Gastroesophageal sphincter (tissue), 4 donors: ENCODE data around the gene PMF1. TPM values are rescaled to one million over a fixed set of nuclear protein-coding genes. Genes with fewer than 3 reads are reported as not detected.

Experiments used
- ATAC-seq: fragments of 150-250 bp; one replicate; pipeline ENCODE4 v1.9.1; 2016; ENCODE audit warnings: mild to moderate bottlenecking, moderate library complexity
- H3K27ac ChIP-seq, 4 donors: fragments of 200-600 bp; sonication (generic) in 3 of 4; 1 replicate in 3 of 4; 2 replicates in 1 of 4; pipeline ENCODE4 v1.5.1; 2016 to 2019
- H3K27me3 ChIP-seq: fragments of 200-600 bp; sonication (generic); one replicate; pipeline ENCODE4 v1.5.1; 2019
- H3K36me3 ChIP-seq, 2 donors: fragments of 200-600 bp; sonication (generic); one replicate each; pipeline ENCODE4 v1.5.1; 2019; ENCODE audit warnings: control low read depth in 1 of 2
- H3K4me1 ChIP-seq, 3 donors: fragments of 200-600 bp; sonication (generic); 1 replicate in 2 of 3; 2 replicates in 1 of 3; pipeline ENCODE4 v1.5.1; 2016 to 2019; ENCODE audit warnings: control low read depth in 2 of 3
- H3K4me3 ChIP-seq, 2 donors: fragments of 200-600 bp; sonication (generic); one replicate each; pipeline ENCODE4 v1.5.1; 2019; ENCODE audit warnings: mild to moderate bottlenecking in 1 of 2, moderate library complexity in 1 of 2
- H3K9me3 ChIP-seq, 3 donors: fragments of 200-600 bp; sonication (generic); one replicate each; pipeline ENCODE4 v1.5.1; 2017 to 2019; ENCODE audit warnings: control low read depth in 2 of 3
- EP300 ChIP-seq: sonication (generic); formaldehyde crosslinking; IDR thresholded peaks from one replicate; pipeline ENCODE4 v1.6.1; 2017; ENCODE audit warnings: antibody characterized with exemption, mild to moderate bottlenecking
- POLR2A ChIP-seq, 2 donors: fragments of 450-650 bp; IDR thresholded peaks; one replicate each; pipeline ENCODE4 v1.6.1; 2017; ENCODE audit warnings: antibody characterized with exemption in 2 of 2, mild to moderate bottlenecking in 2 of 2, moderate library complexity in 1 of 2
- POLR2AphosphoS5 ChIP-seq: sonication (generic); formaldehyde crosslinking; IDR thresholded peaks from one replicate; pipeline ENCODE4 v1.6.1; 2017; ENCODE audit warnings: antibody characterized with exemption
- WGBS, 2 donors: methylation state at CpG; one replicate each; pipeline ENCODE4 v1.1.5; 2018; ENCODE audit warnings: low coverage in 1 of 2; 5-methylcytosine and 5-hydroxymethylcytosine counted together
- total RNA-seq, 4 donors: library from RNA; depleted of rRNA; stranded (reverse); fragments of >200 nt; gene quantifications; one replicate each; pipeline ENCODE4 v1.1.0, GENCODE V29; 2016
- TF ChIP-seq, protein P1 (sequence below), 4 experiments: fragments of 200-600 bp in 2 of 4; fragments of 450-650 bp in 2 of 4; sonication (generic) in 1 of 4; IDR thresholded peaks; one replicate each; pipeline ENCODE4 v1.5.1; 2017 to 2019; ENCODE audit warnings: antibody characterized with exemption in 4 of 4, mild to moderate bottlenecking in 2 of 4, moderate library complexity in 2 of 4

The PMF1 gene
- total RNA-seq, 4 donors from 2014 or later = 49.3 to 58.9 (median 51.8) TPM

DNA sequence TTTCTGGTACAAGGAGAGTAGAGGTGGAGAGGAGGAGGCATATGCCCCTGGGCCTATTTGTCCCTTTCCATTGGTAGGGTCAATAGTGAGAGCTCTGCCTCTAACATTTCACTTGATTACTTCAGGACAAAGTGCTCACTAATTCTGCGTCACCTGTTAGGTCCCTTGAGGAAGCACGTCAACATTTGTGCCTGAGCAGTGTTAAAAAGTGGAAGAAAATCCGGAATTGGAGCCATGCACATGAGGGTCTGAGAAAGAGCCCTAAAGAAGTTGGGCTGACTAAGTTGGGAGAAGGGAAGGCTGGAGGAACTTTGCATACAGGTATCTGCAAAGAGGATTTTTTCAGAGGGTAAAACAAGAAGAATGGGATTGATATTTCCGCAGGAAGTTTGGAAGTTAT is 17.0 kb upstream of the PMF1 start:
- WGBS, 2 donors = 59 to 72% methylated on average over 2 to 4 of the region's 4 CpGs
- TF ChIP-seq, protein P1, sequence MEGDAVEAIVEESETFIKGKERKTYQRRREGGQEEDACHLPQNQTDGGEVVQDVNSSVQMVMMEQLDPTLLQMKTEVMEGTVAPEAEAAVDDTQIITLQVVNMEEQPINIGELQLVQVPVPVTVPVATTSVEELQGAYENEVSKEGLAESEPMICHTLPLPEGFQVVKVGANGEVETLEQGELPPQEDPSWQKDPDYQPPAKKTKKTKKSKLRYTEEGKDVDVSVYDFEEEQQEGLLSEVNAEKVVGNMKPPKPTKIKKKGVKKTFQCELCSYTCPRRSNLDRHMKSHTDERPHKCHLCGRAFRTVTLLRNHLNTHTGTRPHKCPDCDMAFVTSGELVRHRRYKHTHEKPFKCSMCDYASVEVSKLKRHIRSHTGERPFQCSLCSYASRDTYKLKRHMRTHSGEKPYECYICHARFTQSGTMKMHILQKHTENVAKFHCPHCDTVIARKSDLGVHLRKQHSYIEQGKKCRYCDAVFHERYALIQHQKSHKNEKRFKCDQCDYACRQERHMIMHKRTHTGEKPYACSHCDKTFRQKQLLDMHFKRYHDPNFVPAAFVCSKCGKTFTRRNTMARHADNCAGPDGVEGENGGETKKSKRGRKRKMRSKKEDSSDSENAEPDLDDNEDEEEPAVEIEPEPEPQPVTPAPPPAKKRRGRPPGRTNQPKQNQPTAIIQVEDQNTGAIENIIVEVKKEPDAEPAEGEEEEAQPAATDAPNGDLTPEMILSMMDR (IDR thresholded peaks at IDR 0.05) = no peak
- no peak for TF ChIP-seq POLR2A (IDR thresholded peaks at IDR 0.05)
- TF ChIP-seq EP300 = no peak
- no peak for TF ChIP-seq POLR2AphosphoS5
- H3K9me3 ChIP-seq = no peaks in the 10 kb centered on the region
- ATAC-seq = no peak
- H3K4me1 ChIP-seq = peaks cover 0 to 47% (median 11%) of the 10 kb centered on the region in 3 donors
- H3K27ac ChIP-seq = no peak overlapping the region
- H3K4me3 ChIP-seq = no peak overlapping the region
- H3K27me3 ChIP-seq = no peaks in the 10 kb centered on the region
- peaks cover 0 to 29% of the 10 kb centered on the region in 2 donors for H3K36me3 ChIP-seq

GRCh38 chr1:156196445-156196844 is 16.4 kb upstream of the PMF1 start:
- Histone ChIP-seq H3K4me3 (no peak overlapping the region), H3K27me3 (no peaks in the 10 kb centered on the region), H3K27ac (no peak overlapping the region), H3K4me1 (peaks cover 0 to 47% (median 11%) of the 10 kb centered on the region in 3 donors), H3K36me3 (peaks cover 0 to 34% of the 10 kb centered on the region in 2 donors), H3K9me3 (no peaks in the 10 kb centered on the region)
- TF ChIP-seq POLR2AphosphoS5 = no peak
- TF ChIP-seq, protein P1 (IDR thresholded peaks at IDR 0.05) = no peak
- TF ChIP-seq POLR2A (IDR thresholded peaks at IDR 0.05) = no peak
- TF ChIP-seq EP300 = no peak
- WGBS, 2 donors = 80 to 100% methylated on average over 1 of the region's 2 CpGs
- ATAC-seq = no peak

GRCh38 chr1:156198831-156199349 is 13.9 kb upstream of the PMF1 start:
- ATAC-seq = no peak
- TF ChIP-seq POLR2AphosphoS5 (no peak), EP300 (no peak), POLR2A (IDR thresholded peaks at IDR 0.05) (no peak)
- TF ChIP-seq, protein P1 (IDR thresholded peaks at IDR 0.05) = no peak
- Histone ChIP-seq H3K9me3 (no peaks in the 10 kb centered on the region), H3K27ac (no peak overlapping the region), H3K36me3 (peaks cover 0 to 43% of the 10 kb centered on the region in 2 donors), H3K4me3 (no peak overlapping the region), H3K4me1 (peaks cover 0 to 50% (median 11%) of the 10 kb centered on the region in 3 donors), H3K27me3 (no peaks in the 10 kb centered on the region)
- 73 to 100% methylated on average over 1 to 5 of the region's 5 CpGs for WGBS, 2 donors

GRCh38 chr1:156200044-156200443 is 12.8 kb upstream of the PMF1 start:
- Histone ChIP-seq H3K9me3 (no peaks in the 10 kb centered on the region), H3K27ac (no peak overlapping the region), H3K4me1 (peaks cover 0 to 41% (median 6%) of the 10 kb centered on the region in 3 donors), H3K27me3 (no peaks in the 10 kb centered on the region), H3K36me3 (peaks cover 0 to 51% of the 10 kb centered on the region in 2 donors), H3K4me3 (no peak overlapping the region)
- ATAC-seq = no peak
- 97% methylated on average over 5 of the region's 8 CpGs; no CpG with 5 or more reads in 1 of the 2 donors for WGBS, 2 donors
- TF ChIP-seq POLR2A (IDR thresholded peaks at IDR 0.05) = no peak

- Histone ChIP-seq H3K4me1 (peaks cover 0 to 14% (median 0%) of the 10 kb centered on the region in 3 donors), H3K27me3 (no peaks in the 10 kb centered on the region), H3K9me3 (no peaks in the 10 kb centered on the region), H3K36me3 (peaks cover 0 to 70% of the 10 kb centered on the region in 2 donors), H3K27ac (no peak overlapping the region), H3K4me3 (no peak overlapping the region)
- ATAC-seq = no peak
- TF ChIP-seq EP300 (no peak), POLR2A (IDR thresholded peaks at IDR 0.05) (no peak), POLR2AphosphoS5 (no peak)
- TF ChIP-seq, protein P1 (IDR thresholded peaks at IDR 0.05) = no peak
Observed at GRCh38 chr1:156203331-156203730, 9.5 kb upstream of the PMF1 start.
